Epithelial cell of proximal tubule (primary cell): ENCODE results near the gene CAPZB. TPM values are rescaled to one million over a fixed set of nuclear protein-coding genes. Genes with fewer than 3 reads are reported as not detected.

Experiments used
- DNase-seq: peaks from one replicate; pipeline ENCODE4 v3.0.0-alpha.2; 2011; ENCODE audit warnings: low read depth
- H3K4me3 ChIP-seq: 2 replicates; pipeline ENCODE4 v1.5.1; 2011; ENCODE audit warnings: low read depth, mild to moderate bottlenecking, low read length
- total RNA-seq: library from RNA; depleted of rRNA; stranded (reverse); fragments of >200 nt; gene quantifications from 2 replicates; pipeline ENCODE4 v1.2.3, GENCODE V29; 2015
- TF ChIP-seq, protein P1 (sequence below): conservative IDR thresholded peaks from 2 replicates; pipeline ENCODE4 v1.5.1; 2012; ENCODE audit warnings: low read depth, mild to moderate bottlenecking, low read length

Gene CAPZB
- total RNA-seq, 1 donor from 2014 or later = 74.9 TPM

DNA sequence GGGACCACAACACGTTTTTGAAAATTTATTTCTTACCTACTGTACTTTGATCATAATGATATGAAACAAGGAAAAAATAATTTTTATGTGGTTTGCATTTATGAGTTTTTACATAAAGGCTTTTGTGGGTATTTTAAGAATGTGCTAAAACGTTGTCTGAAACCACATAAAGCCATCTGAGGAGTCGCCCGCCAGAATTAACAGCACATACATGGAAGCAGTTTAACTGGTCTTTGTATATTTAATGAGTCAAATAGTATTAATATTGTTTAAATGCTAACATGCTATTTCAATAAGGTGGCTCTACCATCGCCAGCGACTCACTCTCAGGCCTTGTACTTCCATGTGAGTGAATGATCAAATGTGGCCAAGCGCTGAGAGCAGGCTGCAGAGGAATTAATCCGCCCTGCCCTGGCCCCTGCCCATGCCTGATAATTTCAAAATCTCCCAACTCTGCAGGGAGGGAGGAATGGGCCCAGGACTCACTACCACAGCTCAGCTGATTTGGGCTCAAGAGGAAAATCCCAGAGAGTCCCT lies 123.7 kb downstream of the CAPZB start:
- TF ChIP-seq, protein P1, sequence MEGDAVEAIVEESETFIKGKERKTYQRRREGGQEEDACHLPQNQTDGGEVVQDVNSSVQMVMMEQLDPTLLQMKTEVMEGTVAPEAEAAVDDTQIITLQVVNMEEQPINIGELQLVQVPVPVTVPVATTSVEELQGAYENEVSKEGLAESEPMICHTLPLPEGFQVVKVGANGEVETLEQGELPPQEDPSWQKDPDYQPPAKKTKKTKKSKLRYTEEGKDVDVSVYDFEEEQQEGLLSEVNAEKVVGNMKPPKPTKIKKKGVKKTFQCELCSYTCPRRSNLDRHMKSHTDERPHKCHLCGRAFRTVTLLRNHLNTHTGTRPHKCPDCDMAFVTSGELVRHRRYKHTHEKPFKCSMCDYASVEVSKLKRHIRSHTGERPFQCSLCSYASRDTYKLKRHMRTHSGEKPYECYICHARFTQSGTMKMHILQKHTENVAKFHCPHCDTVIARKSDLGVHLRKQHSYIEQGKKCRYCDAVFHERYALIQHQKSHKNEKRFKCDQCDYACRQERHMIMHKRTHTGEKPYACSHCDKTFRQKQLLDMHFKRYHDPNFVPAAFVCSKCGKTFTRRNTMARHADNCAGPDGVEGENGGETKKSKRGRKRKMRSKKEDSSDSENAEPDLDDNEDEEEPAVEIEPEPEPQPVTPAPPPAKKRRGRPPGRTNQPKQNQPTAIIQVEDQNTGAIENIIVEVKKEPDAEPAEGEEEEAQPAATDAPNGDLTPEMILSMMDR = no peak
- no peak for DNase-seq
- H3K4me3 ChIP-seq = no peak overlapping the region

- no peak for DNase-seq
- no peak overlapping the region for H3K4me3 ChIP-seq
These were observed 124.3 kb downstream of the CAPZB start for GRCh38 chr1:19360843-19361610.

DNA sequence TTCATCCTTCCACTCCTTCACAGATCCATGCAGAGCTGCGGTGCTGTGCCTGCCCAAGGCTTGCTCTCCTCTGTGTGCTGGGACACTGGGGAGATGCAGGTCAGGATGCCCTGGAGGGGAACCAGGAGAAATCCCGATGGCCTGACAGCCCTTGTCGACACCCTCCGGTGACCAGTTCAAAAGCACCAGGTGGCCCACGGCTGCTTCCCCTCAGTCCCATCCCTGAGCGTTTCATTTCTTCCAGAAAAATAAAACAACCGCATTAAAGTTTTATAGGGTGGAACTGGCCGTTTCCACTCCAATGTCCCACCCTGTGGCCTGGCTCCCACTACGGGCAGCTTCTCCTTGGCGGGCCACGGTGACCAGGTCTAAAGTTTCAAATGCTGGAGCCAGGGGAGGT lies 124.9 kb downstream of the CAPZB start:
- TF ChIP-seq, protein P1 = no peak
- H3K4me3 ChIP-seq = no peak overlapping the region
- no peak for DNase-seq

More at GRCh38 chr1:19360843-19361610, 124.3 kb downstream of the CAPZB start:
- TF ChIP-seq, protein P1 = no peak

DNA sequence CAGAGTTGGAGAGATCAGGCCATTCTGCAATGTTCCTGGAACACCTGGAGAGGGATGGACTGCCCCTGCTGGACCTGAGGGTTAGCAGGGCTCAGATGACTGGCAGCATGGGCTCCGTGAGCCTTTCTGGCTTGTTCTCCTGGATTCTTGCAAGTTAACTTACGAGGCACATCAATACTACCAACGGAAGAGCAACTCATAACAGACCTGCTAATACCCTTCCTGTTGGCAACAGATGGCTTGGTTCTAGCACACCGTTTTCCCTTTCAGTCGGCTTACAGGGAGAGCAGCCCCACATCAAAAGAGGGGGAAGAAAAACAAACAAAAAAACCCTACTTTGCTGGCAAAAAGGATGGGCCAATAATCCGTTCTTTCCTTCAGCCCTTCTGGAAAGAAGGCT lies 125.3 kb downstream of the CAPZB start:
- H3K4me3 ChIP-seq = no peak overlapping the region
- no peak for DNase-seq
- TF ChIP-seq, protein P1 = no peak

- no peak overlapping the region for H3K4me3 ChIP-seq
- DNase-seq = no peak
- TF ChIP-seq, protein P1 = no peak
These were observed 126.0 kb downstream of the CAPZB start for GRCh38 chr1:19359357-19359756.

DNA sequence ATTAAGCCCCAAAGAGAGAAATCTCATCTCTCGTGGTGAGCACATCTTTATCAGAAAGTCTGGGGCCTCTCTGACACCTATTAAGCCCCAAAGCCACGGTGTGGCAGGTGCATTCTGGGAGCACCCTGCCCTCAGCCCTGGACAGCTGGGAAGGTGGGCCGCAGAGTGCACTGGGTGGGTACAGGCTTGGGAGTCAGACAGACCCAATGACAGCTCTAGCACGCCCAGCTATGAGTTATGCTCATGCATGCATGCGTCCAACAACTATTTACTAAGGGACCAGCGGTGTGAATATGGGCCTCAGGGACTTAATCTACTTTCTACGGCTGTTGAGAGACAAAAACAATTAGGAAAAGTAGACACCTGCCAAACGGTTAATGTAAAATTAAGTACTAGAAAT lies 126.6 kb downstream of the CAPZB start:
- no peak overlapping the region for H3K4me3 ChIP-seq
- TF ChIP-seq, protein P1 = no peak
- DNase-seq = no peak
